Mesenchymal stem cell (in vitro differentiated cells and primary cell): ENCODE data around the gene MVB12B.
A peak's percentile ranks its signal among the peaks of the same experiment; 100 is the strongest.

Source experiments
- DNase-seq: peaks from one replicate; pipeline ENCODE4 v3.0.0-alpha.2; 2013
- H2AFZ ChIP-seq: one replicate; pipeline ENCODE4 v1.6.1; 2013; ENCODE audit warnings: low read depth, mild to moderate bottlenecking, control low read depth, inconsistent platforms, low read length, moderate library complexity
- H2AK5ac ChIP-seq: 2 replicates; pipeline ENCODE4 v1.6.1; 2013; ENCODE audit warnings: low read length, moderate library complexity, mild to moderate bottlenecking, inconsistent platforms; ENCODE audit not compliant: severe bottlenecking
- H2BK120ac ChIP-seq: one replicate; pipeline ENCODE4 v1.6.1; 2013; ENCODE audit warnings: low read depth, mild to moderate bottlenecking, inconsistent platforms, low read length, moderate library complexity
- H2BK12ac ChIP-seq, 2 experiments: one replicate each; pipeline ENCODE4 v1.6.1; 2013; ENCODE audit warnings: inconsistent platforms in 2 of 2, low read length in 2 of 2, mild to moderate bottlenecking in 2 of 2, moderate library complexity in 2 of 2, control low read depth in 1 of 2
- H2BK15ac ChIP-seq: one replicate; pipeline ENCODE4 v1.6.1; 2013; ENCODE audit warnings: mild to moderate bottlenecking, low read depth, inconsistent platforms; ENCODE audit not compliant: poor library complexity, severe bottlenecking
- H2BK5ac ChIP-seq: 2 replicates; pipeline ENCODE4 v1.6.1; 2013; ENCODE audit warnings: low read depth, mild to moderate bottlenecking, low read length, control low read depth, inconsistent platforms; ENCODE audit not compliant: poor library complexity, severe bottlenecking
- H3K14ac ChIP-seq, 2 experiments: one replicate each; pipeline ENCODE4 v1.6.1; 2013; ENCODE audit warnings: inconsistent platforms in 2 of 2, low read length in 2 of 2, control low read depth in 1 of 2, mild to moderate bottlenecking in 1 of 2, moderate library complexity in 1 of 2
- H3K18ac ChIP-seq, 2 experiments: one replicate each; pipeline ENCODE4 v1.6.1; 2013; ENCODE audit warnings: inconsistent platforms in 2 of 2, low read length in 2 of 2, control low read depth in 1 of 2, low read depth in 1 of 2, mild to moderate bottlenecking in 1 of 2
- H3K23ac ChIP-seq, 2 experiments: one replicate each; pipeline ENCODE4 v1.6.1; 2013; ENCODE audit warnings: inconsistent platforms in 2 of 2, low read length in 2 of 2, mild to moderate bottlenecking in 2 of 2, moderate library complexity in 2 of 2, control low read depth in 1 of 2
- H3K27ac ChIP-seq: 2 replicates; pipeline ENCODE4 v1.5.1; 2013; ENCODE audit warnings: mild to moderate bottlenecking, moderate library complexity, low read length, control low read depth, inconsistent platforms; ENCODE audit not compliant: poor library complexity, severe bottlenecking
- H3K27me3 ChIP-seq, 2 experiments: 2 replicates each; pipeline versions ENCODE4 v1.6.1 to v1.7.0; 2013; ENCODE audit warnings: low read length in 2 of 2, mild to moderate bottlenecking in 2 of 2, moderate library complexity in 2 of 2, control low read depth in 1 of 2, inconsistent platforms in 1 of 2; ENCODE audit not compliant: control insufficient read depth in 1 of 2, insufficient read depth in 1 of 2
- H3K36me3 ChIP-seq, 2 experiments: 2 replicates each; pipeline versions ENCODE4 v1.6.1 to v1.7.0; 2013; ENCODE audit warnings: low read length in 2 of 2, control low read depth in 1 of 2, inconsistent platforms in 1 of 2, low read depth in 1 of 2, mild to moderate bottlenecking in 1 of 2; ENCODE audit not compliant: insufficient read depth in 2 of 2, control insufficient read depth in 1 of 2
- H3K4ac ChIP-seq, 2 experiments: one replicate each; pipeline ENCODE4 v1.6.1; 2013; ENCODE audit warnings: inconsistent platforms in 2 of 2, low read length in 2 of 2, mild to moderate bottlenecking in 2 of 2, moderate library complexity in 2 of 2, control low read depth in 1 of 2, low read depth in 1 of 2
- H3K4me1 ChIP-seq: 2 replicates; pipeline ENCODE4 v1.6.1; 2013; ENCODE audit warnings: low read depth, low read length, control low read depth; ENCODE audit not compliant: control insufficient read depth, insufficient read depth
- H3K4me2 ChIP-seq: 2 replicates; pipeline ENCODE4 v1.6.1; 2013; ENCODE audit warnings: low read length, mild to moderate bottlenecking, inconsistent platforms; ENCODE audit not compliant: poor library complexity, severe bottlenecking
- H3K4me3 ChIP-seq, 2 experiments: 2 replicates each; pipeline versions ENCODE4 v1.5.1 to v1.7.0; 2013; ENCODE audit warnings: low read length in 2 of 2, mild to moderate bottlenecking in 2 of 2, control low read depth in 1 of 2, low read depth in 1 of 2; ENCODE audit not compliant: insufficient read depth in 1 of 2
- H3K79me1 ChIP-seq: replicated peaks from 2 replicates; pipeline ENCODE4 v1.6.1; 2013; ENCODE audit warnings: mild to moderate bottlenecking, control low read depth, low read length, inconsistent platforms; ENCODE audit not compliant: poor library complexity, severe bottlenecking
- H3K9ac ChIP-seq: 2 replicates; pipeline ENCODE4 v1.7.0; 2013; ENCODE audit warnings: mild to moderate bottlenecking, low read length, moderate library complexity
- H3K9me3 ChIP-seq: 2 replicates; pipeline ENCODE4 v1.7.0; 2013; ENCODE audit warnings: mild to moderate bottlenecking, low read length; ENCODE audit not compliant: control insufficient read depth
- H4K8ac ChIP-seq: one replicate; pipeline ENCODE4 v1.6.1; 2013; ENCODE audit warnings: inconsistent platforms, mild to moderate bottlenecking, low read length, moderate library complexity
- H4K91ac ChIP-seq: one replicate; pipeline ENCODE4 v1.6.1; 2013; ENCODE audit warnings: mild to moderate bottlenecking, low read length, inconsistent platforms
- WGBS: methylation state at CpG from one replicate; pipeline ENCODE4 v1.1.7; 2013; ENCODE audit warnings: mixed read lengths; 5-methylcytosine and 5-hydroxymethylcytosine counted together

The MVB12B gene

DNA sequence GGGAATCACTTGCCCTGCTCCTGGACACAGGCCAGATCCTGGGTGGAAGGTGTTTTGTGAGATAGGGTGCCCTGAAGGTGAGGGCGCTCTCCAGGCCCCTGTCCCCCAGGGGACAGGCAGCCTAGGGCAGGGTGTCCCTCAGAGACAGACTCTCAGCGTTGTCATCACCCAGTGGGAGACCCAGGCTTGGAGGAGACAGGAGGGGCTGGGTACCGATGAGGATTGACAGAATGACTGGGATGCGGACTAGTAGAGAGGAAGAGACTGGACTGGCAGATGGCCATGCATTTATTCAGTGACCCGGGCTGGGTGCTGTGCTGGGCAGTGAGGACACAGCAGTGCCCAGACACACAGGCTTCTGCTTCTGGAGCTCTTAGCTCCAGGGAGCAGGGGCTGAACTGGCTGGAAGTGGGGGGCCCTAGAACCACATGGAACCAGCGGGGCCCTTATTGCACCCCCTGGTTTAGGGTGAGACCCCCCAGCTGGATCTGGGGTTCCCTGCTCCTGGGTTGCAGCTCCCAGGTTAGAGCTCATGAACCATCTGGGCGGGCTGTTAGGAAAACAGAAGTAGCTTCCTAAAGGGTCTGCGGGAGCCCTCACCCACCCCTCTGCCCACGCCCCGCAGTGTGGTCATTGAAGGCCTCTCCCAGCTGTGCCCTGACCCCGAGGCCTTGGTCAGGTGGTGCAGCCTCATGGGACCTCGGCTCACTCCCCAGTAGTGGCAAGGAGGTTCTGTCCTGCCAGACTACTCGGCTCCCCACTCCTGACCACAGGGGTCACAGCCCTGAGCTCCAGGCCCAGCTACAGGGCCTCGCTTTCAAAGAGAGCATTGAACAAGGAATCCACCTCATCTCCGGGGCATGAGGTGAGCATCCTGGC lies 170.4 kb downstream of the MVB12B start:
- H4K91ac ChIP-seq, result no peak overlapping the region
- no peak overlapping the region for H2AK5ac ChIP-seq
- no peaks in the 10 kb centered on the region for H3K79me1 ChIP-seq
- no peak overlapping the region for H3K4me2 ChIP-seq
- H3K27me3 ChIP-seq, result peaks cover 11% of the 10 kb centered on the region in 2 experiments
- no peak overlapping the region for H2BK15ac ChIP-seq
- no peak for DNase-seq
- no peak overlapping the region for H3K27ac ChIP-seq
- peak overlapping the region in 1 of 2 experiments; percentile 11 for H3K14ac ChIP-seq
- H2AFZ ChIP-seq, result no peak overlapping the region
- no peak overlapping the region for H2BK120ac ChIP-seq
- H3K4me1 ChIP-seq, result peaks cover 21% of the 10 kb centered on the region
- 89% methylated on average over 15 of the region's 15 CpGs for WGBS
- no peak overlapping the region for H4K8ac ChIP-seq
- H3K36me3 ChIP-seq, result no peaks in the 10 kb centered on the region
- H3K4me3 ChIP-seq, result no peak overlapping the region
- H3K23ac ChIP-seq, result no peak overlapping the region
- no peaks in the 10 kb centered on the region for H3K9me3 ChIP-seq
- no peak overlapping the region for H2BK12ac ChIP-seq
- no peak overlapping the region for H2BK5ac ChIP-seq
- no peak overlapping the region for H3K9ac ChIP-seq
- no peak overlapping the region for H3K18ac ChIP-seq
- H3K4ac ChIP-seq, result no peak overlapping the region

DNA sequence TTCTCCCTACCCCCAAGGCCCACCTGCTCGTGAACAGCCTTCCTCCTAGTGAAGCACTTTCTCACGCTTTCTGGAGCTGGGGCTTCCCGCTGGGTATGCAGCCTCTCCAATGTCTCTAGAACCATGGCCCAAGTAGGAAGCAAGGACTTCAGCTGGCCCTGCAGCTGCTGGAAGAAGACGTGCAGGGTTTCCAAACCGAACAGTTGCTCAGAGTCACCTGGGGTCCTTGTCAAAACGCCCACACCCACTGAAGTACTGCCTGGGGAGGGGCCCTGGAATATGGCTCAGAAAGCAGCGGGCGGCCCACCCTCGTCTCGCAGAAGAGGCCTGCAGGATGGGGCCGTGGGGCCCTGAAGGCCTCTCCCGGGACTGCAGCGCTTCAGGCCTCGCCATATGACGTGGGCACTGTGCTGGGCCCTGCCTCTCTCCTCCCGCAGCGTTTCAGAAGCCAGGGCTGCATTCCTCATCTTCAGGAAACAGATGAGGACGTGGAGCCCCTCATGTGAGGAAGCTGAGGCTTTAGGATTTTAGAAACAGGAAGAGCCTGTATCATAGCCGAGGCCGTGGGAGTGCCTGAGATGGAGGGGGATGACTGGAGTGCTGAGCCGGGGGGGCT lies 171.1 kb downstream of the MVB12B start:
- peaks cover 11% of the 10 kb centered on the region in 2 experiments for H3K27me3 ChIP-seq
- no peak overlapping the region for H3K4me2 ChIP-seq
- H2BK12ac ChIP-seq, result no peak overlapping the region
- no peak overlapping the region for H2BK15ac ChIP-seq
- 79% methylated on average over 17 of the region's 21 CpGs for WGBS
- no peak overlapping the region for H3K14ac ChIP-seq
- no peaks in the 10 kb centered on the region for H3K79me1 ChIP-seq
- H2BK5ac ChIP-seq, result no peak overlapping the region
- H2AFZ ChIP-seq, result no peak overlapping the region
- no peak for DNase-seq
- no peak overlapping the region for H3K23ac ChIP-seq
- H3K9ac ChIP-seq, result no peak overlapping the region
- H2AK5ac ChIP-seq, result no peak overlapping the region
- no peak overlapping the region for H2BK120ac ChIP-seq
- no peaks in the 10 kb centered on the region for H3K36me3 ChIP-seq
- no peak overlapping the region for H3K4ac ChIP-seq
- peak overlapping the region in 1 of 2 experiments; percentile 4 for H3K18ac ChIP-seq
- no peaks in the 10 kb centered on the region for H3K9me3 ChIP-seq
- H3K27ac ChIP-seq, result no peak overlapping the region
- H3K4me1 ChIP-seq, result peaks cover 27% of the 10 kb centered on the region
- no peak overlapping the region for H3K4me3 ChIP-seq
- no peak overlapping the region for H4K91ac ChIP-seq
- H4K8ac ChIP-seq, result no peak overlapping the region

DNA sequence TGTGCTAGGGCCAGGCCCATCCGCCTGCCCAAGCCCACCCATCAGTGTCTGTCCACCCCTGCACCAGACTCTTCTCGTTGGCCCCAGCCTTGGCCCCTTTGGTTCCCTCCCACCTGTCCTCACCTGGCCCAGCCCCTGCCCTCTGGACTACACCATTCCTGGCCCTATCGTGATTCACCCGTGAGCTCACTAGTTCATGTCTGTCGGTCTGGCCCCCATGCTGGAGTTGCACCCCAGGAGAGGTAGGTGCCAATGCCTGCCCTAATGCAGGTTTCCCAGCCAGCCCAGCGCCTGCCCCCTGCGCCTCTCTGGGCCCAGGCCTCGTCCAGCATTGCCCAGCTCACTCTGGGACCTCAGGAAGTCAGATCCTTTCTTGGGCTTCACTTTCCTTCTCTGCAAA lies 171.7 kb downstream of the MVB12B start:
- Histone ChIP-seq H4K91ac (no peak overlapping the region), H3K4me3 (no peak overlapping the region), H3K79me1 (no peaks in the 10 kb centered on the region), H3K9ac (no peak overlapping the region), H3K4me1 (peaks cover 32% of the 10 kb centered on the region), H2BK15ac (no peak overlapping the region), H3K27me3 (peaks cover 11% of the 10 kb centered on the region in 2 experiments), H3K27ac (no peak overlapping the region), H2BK12ac (no peak overlapping the region), H2AFZ (no peak overlapping the region), H2BK5ac (no peak overlapping the region), H3K36me3 (no peaks in the 10 kb centered on the region), H2AK5ac (no peak overlapping the region), H3K9me3 (no peaks in the 10 kb centered on the region), H3K4ac (no peak overlapping the region), H4K8ac (no peak overlapping the region), H3K23ac (no peak overlapping the region), H3K4me2 (no peak overlapping the region), H2BK120ac (no peak overlapping the region), H3K14ac (no peak overlapping the region), H3K18ac (no peak overlapping the region)
- no peak for DNase-seq
- WGBS, result 88% methylated on average over 8 of the region's 8 CpGs
